ENCODE measurements around the gene CLTCL1. TPM values are rescaled to one million over a fixed set of nuclear protein-coding genes. Genes with fewer than 3 reads are reported as not detected.

CLTCL1 gene
- total RNA-seq, 1 experiment from 2014 or later: 21.7 TPM

DNA sequence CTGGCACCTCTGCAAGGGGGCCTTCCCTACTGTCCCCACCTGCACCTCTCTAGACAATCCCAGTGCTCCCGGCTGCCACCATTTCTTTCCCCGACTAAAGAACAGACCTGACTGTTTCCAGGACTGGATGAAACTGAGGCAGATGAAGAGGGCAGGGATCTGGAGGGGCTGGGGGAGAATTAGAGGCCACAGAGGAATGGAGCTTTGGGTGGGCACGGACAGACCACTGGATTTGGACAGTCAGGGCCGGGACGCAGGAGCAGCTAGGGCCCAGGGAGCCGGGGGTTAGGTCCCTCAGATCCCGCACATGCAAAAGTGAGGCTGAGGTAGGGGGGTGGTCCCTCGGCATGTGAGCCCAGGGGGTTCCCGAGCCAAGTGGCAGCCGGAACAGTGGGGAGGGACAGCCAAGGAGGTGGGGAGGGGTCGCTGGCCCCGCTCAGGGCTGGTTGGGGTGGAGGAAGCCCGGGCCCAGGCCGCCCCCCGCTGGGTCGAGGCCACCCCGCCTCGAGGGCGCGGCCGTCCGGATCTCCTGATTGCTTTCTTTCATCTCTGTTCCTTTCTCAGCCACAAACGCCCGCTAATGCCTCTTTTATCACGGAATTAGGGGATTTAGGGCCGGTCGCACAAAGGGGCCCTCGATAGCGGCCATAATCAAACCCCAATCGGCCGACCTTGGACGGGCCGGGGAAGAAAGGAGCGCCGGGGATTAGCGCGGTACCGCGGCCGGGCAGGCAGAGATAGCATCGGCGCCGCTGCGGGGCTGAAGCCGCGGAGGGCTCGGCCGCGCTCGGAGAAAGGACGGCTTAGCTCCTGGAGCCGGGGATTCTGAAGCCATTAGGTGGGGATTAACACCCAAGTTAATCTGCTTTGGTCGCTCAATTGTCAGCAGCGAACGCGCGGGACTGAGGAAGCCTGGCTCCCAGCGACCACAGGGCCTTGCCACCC, 122.2 kb downstream of the CLTCL1 start:
- H3K4me3 Mint-ChIP-seq (ENCODE audit: unreplicated experiment): peak overlapping the region; percentile 39
- peaks cover 33% of the 10 kb centered on the region for H3K27me3 Mint-ChIP-seq (ENCODE audit: insufficient read depth, unreplicated experiment)
- H3K27ac Mint-ChIP-seq (ENCODE audit: low read depth, unreplicated experiment): no peak overlapping the region
- CTCF ChIA-PET: interaction anchor here (1.1 to 2.3 kb wide), 2 partner anchors 22 to 24 kb away, joined by 4 to 8 read pairs; partner anchors contain the start of gene ESS2
- H3K4me1 Mint-ChIP-seq (ENCODE audit: insufficient read depth, unreplicated experiment): peaks cover 28% of the 10 kb centered on the region
- intact Hi-C loops (cut with micrococcal nuclease): no loop called here
- no peak for TF ChIP-seq CTCF (IDR thresholded peaks at IDR 0.05; ENCODE audit: unreplicated experiment)
- no TSS peak for BruUV-seq (replicated peaks)
- POLR2A ChIA-PET: interaction anchor here (1.1 kb wide), 1 partner anchor 25 kb away, joined by 3 read pairs; the partner anchor contains the start of gene ESS2
- H3K9me3 Mint-ChIP-seq (ENCODE audit: unreplicated experiment): no peaks in the 10 kb centered on the region
- peaks cover 5% of the 10 kb centered on the region for H3K36me3 Mint-ChIP-seq (ENCODE audit: insufficient read depth, unreplicated experiment)
- DNase-seq (ENCODE audit: unreplicated experiment): no peak

- no TSS peak for BruUV-seq (replicated peaks)
- Mint-ChIP-seq H3K4me3 (ENCODE audit: unreplicated experiment) (no peak overlapping the region), H3K36me3 (ENCODE audit: insufficient read depth, unreplicated experiment) (peaks cover 5% of the 10 kb centered on the region), H3K27ac (ENCODE audit: low read depth, unreplicated experiment) (no peak overlapping the region), H3K4me1 (ENCODE audit: insufficient read depth, unreplicated experiment) (peaks cover 22% of the 10 kb centered on the region), H3K27me3 (ENCODE audit: insufficient read depth, unreplicated experiment) (peaks cover 33% of the 10 kb centered on the region), H3K9me3 (ENCODE audit: unreplicated experiment) (no peaks in the 10 kb centered on the region)
- POLR2A ChIA-PET: interaction anchor here (0.7 to 0.9 kb wide), 2 partner anchors 10 to 24 kb away, joined by 3 read pairs; partner anchors contain the start of genes ESS2 and SLC25A1
- DNase-seq (ENCODE audit: unreplicated experiment): no peak
- intact Hi-C loops (cut with micrococcal nuclease): no loop called here
- CTCF ChIA-PET: interaction anchor here (0.6 to 2.3 kb wide), 2 partner anchors 23 to 265 kb away, joined by 5 to 8 read pairs; partner anchors contain the start of gene ESS2
- no peak for TF ChIP-seq CTCF (IDR thresholded peaks at IDR 0.05; ENCODE audit: unreplicated experiment)
These were observed 123.2 kb downstream of the CLTCL1 start for GRCh38 chr22:19168088-19168890.

GRCh38 chr22:19167106-19167869, 124.2 kb downstream of the CLTCL1 start:
- no peak overlapping the region for H3K27ac Mint-ChIP-seq (ENCODE audit: low read depth, unreplicated experiment)
- peaks cover 33% of the 10 kb centered on the region for H3K27me3 Mint-ChIP-seq (ENCODE audit: insufficient read depth, unreplicated experiment)
- peaks cover 5% of the 10 kb centered on the region for H3K36me3 Mint-ChIP-seq (ENCODE audit: insufficient read depth, unreplicated experiment)
- no peak overlapping the region for H3K4me3 Mint-ChIP-seq (ENCODE audit: unreplicated experiment)
- intact Hi-C loops (cut with micrococcal nuclease): no loop called here
- no TSS peak for BruUV-seq (replicated peaks)
- H3K4me1 Mint-ChIP-seq (ENCODE audit: insufficient read depth, unreplicated experiment): peaks cover 12% of the 10 kb centered on the region
- DNase-seq (ENCODE audit: unreplicated experiment): no peak
- H3K9me3 Mint-ChIP-seq (ENCODE audit: unreplicated experiment): no peaks in the 10 kb centered on the region
- no peak for TF ChIP-seq CTCF (IDR thresholded peaks at IDR 0.05; ENCODE audit: unreplicated experiment)
- ChIA-PET CTCF (interaction anchor here (2.3 kb wide), 1 partner anchor 22 kb away, joined by 8 read pairs; the partner anchor contains the start of gene ESS2), POLR2A (interaction anchor here (0.9 kb wide), 1 partner anchor 23 kb away, joined by 3 read pairs; the partner anchor contains the start of gene ESS2)

All from MCF 10A (cell line).